Spleen (tissue), 7 donors: ENCODE results near the gene CSF3R.

Experiments
- POLR2A ChIP-seq, 3 donors: fragments of 450-650 bp; IDR thresholded peaks; one replicate each; pipeline ENCODE4 v1.5.1; 2017; ENCODE audit warnings: antibody characterized with exemption in 3 of 3, mild to moderate bottlenecking in 1 of 3
- TF ChIP-seq, protein P1 (sequence below), 11 experiments: fragments of 200-600 bp in 7 of 11; fragments of 450-650 bp in 4 of 11; sonication (generic) in 4 of 11; IDR thresholded peaks in 8 of 11; conservative IDR thresholded peaks in 3 of 11; 1 replicate in 7 of 11; 2 replicates in 4 of 11; pipeline versions ENCODE4 v1.4.0 to v1.8.0; 2016 to 2021; ENCODE audit warnings: antibody characterized with exemption in 11 of 11, inconsistent platforms in 4 of 11, mild to moderate bottlenecking in 1 of 11
- donor health status: DM: no; HTN: no; CAD: no; lungs with moderate emphysema.
- donor health status: DM: no; HTN: no; CAD: no.
- donor health status: DM: no; HTN: no; CAD: no.

- TF ChIP-seq, protein P1, sequence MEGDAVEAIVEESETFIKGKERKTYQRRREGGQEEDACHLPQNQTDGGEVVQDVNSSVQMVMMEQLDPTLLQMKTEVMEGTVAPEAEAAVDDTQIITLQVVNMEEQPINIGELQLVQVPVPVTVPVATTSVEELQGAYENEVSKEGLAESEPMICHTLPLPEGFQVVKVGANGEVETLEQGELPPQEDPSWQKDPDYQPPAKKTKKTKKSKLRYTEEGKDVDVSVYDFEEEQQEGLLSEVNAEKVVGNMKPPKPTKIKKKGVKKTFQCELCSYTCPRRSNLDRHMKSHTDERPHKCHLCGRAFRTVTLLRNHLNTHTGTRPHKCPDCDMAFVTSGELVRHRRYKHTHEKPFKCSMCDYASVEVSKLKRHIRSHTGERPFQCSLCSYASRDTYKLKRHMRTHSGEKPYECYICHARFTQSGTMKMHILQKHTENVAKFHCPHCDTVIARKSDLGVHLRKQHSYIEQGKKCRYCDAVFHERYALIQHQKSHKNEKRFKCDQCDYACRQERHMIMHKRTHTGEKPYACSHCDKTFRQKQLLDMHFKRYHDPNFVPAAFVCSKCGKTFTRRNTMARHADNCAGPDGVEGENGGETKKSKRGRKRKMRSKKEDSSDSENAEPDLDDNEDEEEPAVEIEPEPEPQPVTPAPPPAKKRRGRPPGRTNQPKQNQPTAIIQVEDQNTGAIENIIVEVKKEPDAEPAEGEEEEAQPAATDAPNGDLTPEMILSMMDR (IDR thresholded peaks at IDR 0.05 in 8 of 11, conservative IDR thresholded peaks at IDR 0.05 in 3 of 11) = no peak
- no peak for TF ChIP-seq POLR2A (IDR thresholded peaks at IDR 0.05)
Observed at GRCh38 chr1:36447450-36447849, 35.3 kb downstream of the CSF3R start.
